Kidney (tissue), 14 donors: Measurements from ENCODE around the gene SLX4IP. TPM values are rescaled to one million over a fixed set of nuclear protein-coding genes. Genes with fewer than 3 reads are reported as not detected.

Source experiments
- DNase-seq, 5 donors: peaks; one replicate each; pipeline ENCODE4 v3.0.0-alpha.2; 2013 to 2020
- FAIRE-seq: peaks from 2 replicates; lab custom pipeline; 2012; peaks lifted over from hg19 to GRCh38; lab: Jason Lieb, UNC
- H3K27ac ChIP-seq, 2 donors: one replicate each; pipeline ENCODE4 v1.7.0; 2013; ENCODE audit warnings: low read depth in 2 of 2, low read length in 2 of 2, inconsistent platforms in 1 of 2
- H3K27me3 ChIP-seq: one replicate; pipeline ENCODE4 v1.7.1; 2013; ENCODE audit warnings: low read length, inconsistent platforms; ENCODE audit not compliant: control insufficient read depth, insufficient read depth
- H3K36me3 ChIP-seq, 3 donors: one replicate each; pipeline versions ENCODE4 v1.7.0 to v1.7.1; 2013; ENCODE audit warnings: low read length in 3 of 3, control low read depth in 1 of 3, inconsistent platforms in 1 of 3; ENCODE audit not compliant: insufficient read depth in 3 of 3, control insufficient read depth in 2 of 3
- H3K4me1 ChIP-seq, 3 donors: one replicate each; pipeline versions ENCODE4 v1.7.0 to v1.7.1; 2013; ENCODE audit warnings: low read length in 3 of 3, inconsistent platforms in 1 of 3, low read depth in 1 of 3; ENCODE audit not compliant: control insufficient read depth in 2 of 3, insufficient read depth in 2 of 3
- H3K4me3 ChIP-seq, 3 donors: one replicate each; pipeline versions ENCODE4 v1.7.0 to v1.8.1; 2013; ENCODE audit warnings: low read length in 3 of 3, control low read depth in 1 of 3, inconsistent platforms in 1 of 3
- H3K9ac ChIP-seq, 3 donors: one replicate each; pipeline versions ENCODE4 v1.7.0 to v1.7.1; 2013; ENCODE audit warnings: low read length in 3 of 3, control low read depth in 1 of 3, inconsistent platforms in 1 of 3
- H3K9me3 ChIP-seq, 3 donors: one replicate each; pipeline versions ENCODE4 v1.7.0 to v1.7.1; 2013; ENCODE audit warnings: low read length in 3 of 3, control low read depth in 1 of 3, inconsistent platforms in 1 of 3; ENCODE audit not compliant: control insufficient read depth in 2 of 3, insufficient read depth in 1 of 3
- CTCF ChIP-seq: IDR thresholded peaks from 3 replicates; pipeline ENCODE4 v1.5.1; 2012; ENCODE audit warnings: mild to moderate bottlenecking, moderate library complexity, borderline replicate concordance; ENCODE audit not compliant: insufficient read depth; ENCODE audit errors: extremely low read depth
- intact Hi-C: fragments of 100-400 bp; cut with DNase I; formaldehyde crosslinking; loops from one replicate; pipeline ENCODE4 v1.11.1; 2022
- polyA plus RNA-seq: library from polyadenylated mRNA; stranded (reverse); fragments of 350-450 nt; fragmentation: Illumina TruSeq; extraction: RNeasy Lipid Tissue Mini Kit (QIAGEN cat#74804); gene quantifications from one replicate; pipeline ENCODE4 v1.2.3, GENCODE V29; 2014; ENCODE audit warnings: low read depth, low replicate concordance; ENCODE audit not compliant: insufficient read depth
- total RNA-seq: library from RNA; stranded (reverse); fragmentation: NEBNext Ultra II Directional; extraction: Animal tissue kit (Norgen Biotek cat#: 25700); gene quantifications from one replicate; pipeline ENCODE4 v1.2.1, GENCODE V29; 2021
- donor health status: control.
- donor health status: control.
- donor health status: control.
- donor health status: control.
- donor health status: control.
- donor health status: DM: yes; HTN: yes; CAD: no.
- donor health status: Normal renal cell carcinoma (clear cell type).

The SLX4IP gene
- total and polyA plus RNA-seq, 2 donors from 2014 or later = 2.6 to 7.6 TPM

- intact Hi-C loops = no loop called here
- no peak overlapping the region for H3K27ac ChIP-seq
- no peak overlapping the region for H3K9ac ChIP-seq
- H3K27me3 ChIP-seq = no peaks in the 10 kb centered on the region
- no peaks in the 10 kb centered on the region for H3K36me3 ChIP-seq
- H3K4me1 ChIP-seq = no peaks in the 10 kb centered on the region
- no peak overlapping the region for H3K4me3 ChIP-seq
- no peak for DNase-seq
- H3K9me3 ChIP-seq = no peaks in the 10 kb centered on the region
- TF ChIP-seq CTCF = no peak
- no peak for FAIRE-seq
These were observed 85.4 kb downstream of the SLX4IP start for GRCh38 chr20:10520528-10520927.

- FAIRE-seq (no peak), DNase-seq (no peak)
- no peaks in the 10 kb centered on the region for H3K36me3 ChIP-seq
- no peak overlapping the region for H3K9ac ChIP-seq
- no peaks in the 10 kb centered on the region for H3K4me1 ChIP-seq
- intact Hi-C loops = no loop called here
- no peak overlapping the region for H3K27ac ChIP-seq
- TF ChIP-seq CTCF = no peak
- H3K4me3 ChIP-seq = no peak overlapping the region
- H3K27me3 ChIP-seq = no peaks in the 10 kb centered on the region
- H3K9me3 ChIP-seq = no peaks in the 10 kb centered on the region
These were observed 86.1 kb downstream of the SLX4IP start for GRCh38 chr20:10521068-10521831.

GRCh38 chr20:10521836-10522235 lies 86.7 kb downstream of the SLX4IP start:
- Histone ChIP-seq H3K9me3 (no peaks in the 10 kb centered on the region), H3K27ac (no peak overlapping the region), H3K4me1 (no peaks in the 10 kb centered on the region), H3K36me3 (no peaks in the 10 kb centered on the region), H3K9ac (no peak overlapping the region), H3K27me3 (no peaks in the 10 kb centered on the region), H3K4me3 (no peak overlapping the region)
- no peak for TF ChIP-seq CTCF
- no peak for FAIRE-seq
- DNase-seq = no peak
- intact Hi-C loops = no loop called here
